GM23338 (cell line): Measurements from ENCODE around the gene NPHS1. TPM values are rescaled to one million over a fixed set of nuclear protein-coding genes. Genes with fewer than 3 reads are reported as not detected.

Source experiments
- ATAC-seq: fragments of 200-7000 bp; cut with Tn5 transposase; 3 replicates; pipeline ENCODE4 v1.9.1; 2020
- DNase-seq: peaks from one replicate; pipeline ENCODE4 v3.0.0-alpha.2; 2015; ENCODE audit warnings: low spot score
- H2AFZ ChIP-seq: fragments of 200-600 bp; sonication (generic); 2 replicates; pipeline ENCODE4 v1.8.0; 2016; ENCODE audit warnings: antibody characterized with exemption, mild to moderate bottlenecking, moderate library complexity
- H3F3A ChIP-seq: fragments of 200-600 bp; sonication (generic); replicated peaks from 2 replicates; pipeline ENCODE4 v1.8.0; 2017; ENCODE audit warnings: antibody characterized with exemption, mixed run types, low read depth
- H3K27ac ChIP-seq: fragments of 200-600 bp; sonication (generic); 2 replicates; pipeline ENCODE4 v1.6.1; 2016; ENCODE audit warnings: low read depth
- H3K27me3 ChIP-seq: fragments of 200-600 bp; sonication (generic); 2 replicates; pipeline ENCODE4 v1.8.0; 2016; ENCODE audit warnings: mild to moderate bottlenecking, mixed run types, moderate library complexity; ENCODE audit not compliant: insufficient read depth
- H3K36me3 ChIP-seq: fragments of 200-600 bp; sonication (generic); 2 replicates; pipeline ENCODE4 v1.8.0; 2016; ENCODE audit warnings: mild to moderate bottlenecking; ENCODE audit not compliant: insufficient read depth
- H3K4me1 ChIP-seq: fragments of 200-600 bp; sonication (generic); 2 replicates; pipeline ENCODE4 v1.8.0; 2016; ENCODE audit warnings: mild to moderate bottlenecking, moderate library complexity; ENCODE audit not compliant: insufficient read depth
- H3K4me2 ChIP-seq: fragments of 200-600 bp; sonication (generic); 2 replicates; pipeline ENCODE4 v1.7.1; 2017; ENCODE audit warnings: mixed run types
- H3K4me3 ChIP-seq: fragments of 200-600 bp; sonication (generic); 2 replicates; pipeline ENCODE4 v1.6.1; 2016; ENCODE audit warnings: mixed run types
- H3K79me2 ChIP-seq: fragments of 200-600 bp; sonication (generic); replicated peaks from 2 replicates; pipeline ENCODE4 v1.8.0; 2017; ENCODE audit warnings: mild to moderate bottlenecking; ENCODE audit not compliant: insufficient read depth
- H3K9me2 ChIP-seq: fragments of 200-600 bp; sonication (generic); 2 replicates; pipeline ENCODE4 v1.8.0; 2017; ENCODE audit not compliant: insufficient read depth
- H4K20me1 ChIP-seq: fragments of 200-600 bp; sonication (generic); replicated peaks from 2 replicates; pipeline ENCODE4 v1.8.0; 2017; ENCODE audit warnings: mild to moderate bottlenecking; ENCODE audit not compliant: insufficient read depth
- H3K27ac Mint-ChIP-seq: 2 replicates; pipeline ENCODE4 v1.8.0; 2020; ENCODE audit warnings: inconsistent platforms, mild to moderate bottlenecking, moderate library complexity, mixed read lengths
- H3K27me3 Mint-ChIP-seq: 3 replicates; pipeline ENCODE4 v1.8.0; 2022; ENCODE audit warnings: low read depth, mild to moderate bottlenecking, moderate library complexity, mixed read lengths, inconsistent platforms; ENCODE audit not compliant: insufficient read depth, poor library complexity
- H3K36me3 Mint-ChIP-seq: 3 replicates; pipeline ENCODE4 v1.8.0; 2021; ENCODE audit warnings: low read depth, mild to moderate bottlenecking, inconsistent platforms, moderate library complexity, mixed read lengths
- H3K4me1 Mint-ChIP-seq: 3 replicates; pipeline ENCODE4 v1.8.0; 2020; ENCODE audit warnings: mild to moderate bottlenecking, inconsistent platforms, mixed read lengths
- H3K4me3 Mint-ChIP-seq: 3 replicates; pipeline ENCODE4 v1.8.0; 2021; ENCODE audit warnings: moderate library complexity, mild to moderate bottlenecking, inconsistent platforms, mixed read lengths
- H3K9me3 Mint-ChIP-seq: 3 replicates; pipeline ENCODE4 v1.8.0; 2020; ENCODE audit warnings: moderate library complexity, mild to moderate bottlenecking, inconsistent platforms, mixed read lengths
- CREB1 ChIP-seq: fragments of 250-450 bp; sonication (Bioruptor Pico); IDR thresholded peaks from 2 replicates; pipeline ENCODE4 v1.5.0; 2020; ENCODE audit warnings: low read depth, mild to moderate bottlenecking, moderate library complexity
- EZH2 ChIP-seq: fragments of 200-600 bp; sonication (generic); IDR thresholded peaks from one replicate; pipeline ENCODE4 v1.8.0; 2017; ENCODE audit warnings: antibody characterized with exemption, mild to moderate bottlenecking, low read depth; ENCODE audit not compliant: unreplicated experiment
- EZH2phosphoT487 ChIP-seq: fragments of 200-600 bp; sonication (generic); IDR thresholded peaks from one replicate; pipeline ENCODE4 v1.8.1; 2018; ENCODE audit warnings: antibody characterized with exemption; ENCODE audit not compliant: unreplicated experiment
- NANOG ChIP-seq: IDR thresholded peaks from 2 replicates; pipeline ENCODE4 v1.6.1; 2016; ENCODE audit warnings: antibody characterized with exemption, borderline replicate concordance
- REST ChIP-seq: IDR thresholded peaks from one replicate; pipeline ENCODE4 v1.6.1; 2018; ENCODE audit warnings: antibody characterized with exemption; ENCODE audit not compliant: unreplicated experiment
- STAT1 ChIP-seq: IDR thresholded peaks from one replicate; pipeline ENCODE4 v1.6.1; 2016; ENCODE audit warnings: antibody characterized with exemption; ENCODE audit not compliant: unreplicated experiment
- ZNF331 ChIP-seq: fragments of 250-450 bp; sonication (Bioruptor Pico); IDR thresholded peaks from 2 replicates; pipeline ENCODE4 v1.5.0; 2020; ENCODE audit warnings: low read depth, mild to moderate bottlenecking, moderate library complexity
- polyA plus RNA-seq: library from polyadenylated mRNA; unstranded; fragments of >200 nt; fragmentation: Nextera tagmentation; extraction: Ambion mirVana; gene quantifications from 2 replicates; pipeline ENCODE4 v1.2.1, GENCODE V29; 2016
- total RNA-seq: library from RNA; depleted of rRNA; stranded (reverse); fragments of >200 nt; shearing (Covaris generic); gene quantifications from 2 replicates; pipeline ENCODE4 v1.2.3, GENCODE V29; 2014
- TF ChIP-seq, protein P1 (sequence below), 2 experiments: fragments of 200-600 bp in 1 of 2; sonication (generic) in 1 of 2; conservative IDR thresholded peaks; 2 replicates each; pipeline versions ENCODE4 v1.5.1 to v1.6.1; 2016 to 2017; ENCODE audit warnings: antibody characterized with exemption in 2 of 2, low read depth in 2 of 2, mild to moderate bottlenecking in 2 of 2, moderate library complexity in 1 of 2
- TF ChIP-seq, protein P2 (sequence below): IDR thresholded peaks from 2 replicates; pipeline ENCODE4 v1.6.1; 2016; ENCODE audit warnings: antibody characterized with exemption

NPHS1 gene
- total and polyA plus RNA-seq, 2 experiments from 2014 or later = 1.0 to 1.3 TPM

- Histone ChIP-seq H3K9me2 (no peaks in the 10 kb centered on the region), H3K27ac (no peak overlapping the region), H3K79me2 (no peaks in the 10 kb centered on the region), H3K4me2 (no peak overlapping the region), H3K4me3 (no peak overlapping the region), H3K27me3 (peaks cover 30% of the 10 kb centered on the region), H4K20me1 (no peaks in the 10 kb centered on the region), H2AFZ (no peak overlapping the region), H3K36me3 (no peaks in the 10 kb centered on the region), H3F3A (0 out of 2 replicates have a peak, but pooled peaks cover 8% of the 10 kb centered on the region), H3K4me1 (peaks cover 7% of the 10 kb centered on the region; the same call in 1 of the 2 replicates)
- Mint-ChIP-seq H3K9me3 (no peaks in the 10 kb centered on the region; the same call in 2 of the 3 replicates), H3K4me3 (no peak overlapping the region), H3K27me3 (peaks cover 29% of the 10 kb centered on the region), H3K27ac (no peak overlapping the region), H3K4me1 (peaks cover 12% of the 10 kb centered on the region), H3K36me3 (no peaks in the 10 kb centered on the region)
- ATAC-seq (no peak), DNase-seq (no peak)
- TF ChIP-seq CREB1 (CRISPR knock-in tag) (no peak), EZH2 (no peak), REST (no peak), EZH2phosphoT487 (no peak), ZNF331 (CRISPR knock-in tag) (no peak)
- TF ChIP-seq, protein P1, sequence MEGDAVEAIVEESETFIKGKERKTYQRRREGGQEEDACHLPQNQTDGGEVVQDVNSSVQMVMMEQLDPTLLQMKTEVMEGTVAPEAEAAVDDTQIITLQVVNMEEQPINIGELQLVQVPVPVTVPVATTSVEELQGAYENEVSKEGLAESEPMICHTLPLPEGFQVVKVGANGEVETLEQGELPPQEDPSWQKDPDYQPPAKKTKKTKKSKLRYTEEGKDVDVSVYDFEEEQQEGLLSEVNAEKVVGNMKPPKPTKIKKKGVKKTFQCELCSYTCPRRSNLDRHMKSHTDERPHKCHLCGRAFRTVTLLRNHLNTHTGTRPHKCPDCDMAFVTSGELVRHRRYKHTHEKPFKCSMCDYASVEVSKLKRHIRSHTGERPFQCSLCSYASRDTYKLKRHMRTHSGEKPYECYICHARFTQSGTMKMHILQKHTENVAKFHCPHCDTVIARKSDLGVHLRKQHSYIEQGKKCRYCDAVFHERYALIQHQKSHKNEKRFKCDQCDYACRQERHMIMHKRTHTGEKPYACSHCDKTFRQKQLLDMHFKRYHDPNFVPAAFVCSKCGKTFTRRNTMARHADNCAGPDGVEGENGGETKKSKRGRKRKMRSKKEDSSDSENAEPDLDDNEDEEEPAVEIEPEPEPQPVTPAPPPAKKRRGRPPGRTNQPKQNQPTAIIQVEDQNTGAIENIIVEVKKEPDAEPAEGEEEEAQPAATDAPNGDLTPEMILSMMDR (conservative IDR thresholded peaks at IDR 0.05; ENCODE audit: low read depth in 2 of 2) = no peak
Measured at GRCh38 chr19:35792888-35793287, 59.4 kb downstream of the NPHS1 start.

- Histone ChIP-seq H3K9me2 (no peaks in the 10 kb centered on the region), H3K36me3 (no peaks in the 10 kb centered on the region), H3K4me3 (no peak overlapping the region), H3K79me2 (no peaks in the 10 kb centered on the region), H2AFZ (no peak overlapping the region), H3K4me1 (peaks cover 6% of the 10 kb centered on the region; the same call in 1 of the 2 replicates), H3K27ac (no peak overlapping the region), H3K4me2 (no peak overlapping the region), H4K20me1 (no peaks in the 10 kb centered on the region), H3F3A (0 out of 2 replicates have a peak, but pooled peaks cover 8% of the 10 kb centered on the region), H3K27me3 (peaks cover 24% of the 10 kb centered on the region)
- no peak for DNase-seq
- no peak for ATAC-seq
- H3K36me3 Mint-ChIP-seq = no peaks in the 10 kb centered on the region
- H3K4me3 Mint-ChIP-seq = no peak overlapping the region
- H3K4me1 Mint-ChIP-seq = peaks cover 9% of the 10 kb centered on the region
- no peaks in the 10 kb centered on the region; the same call in 2 of the 3 replicates for H3K9me3 Mint-ChIP-seq
- H3K27me3 Mint-ChIP-seq = peaks cover 25% of the 10 kb centered on the region
- no peak overlapping the region for H3K27ac Mint-ChIP-seq
- no peak for TF ChIP-seq STAT1
- TF ChIP-seq, protein P1 (conservative IDR thresholded peaks at IDR 0.05; ENCODE audit: low read depth in 2 of 2) = no peak
- no peak for TF ChIP-seq REST
- no peak for TF ChIP-seq CREB1 (CRISPR knock-in tag)
- TF ChIP-seq, protein P2, sequence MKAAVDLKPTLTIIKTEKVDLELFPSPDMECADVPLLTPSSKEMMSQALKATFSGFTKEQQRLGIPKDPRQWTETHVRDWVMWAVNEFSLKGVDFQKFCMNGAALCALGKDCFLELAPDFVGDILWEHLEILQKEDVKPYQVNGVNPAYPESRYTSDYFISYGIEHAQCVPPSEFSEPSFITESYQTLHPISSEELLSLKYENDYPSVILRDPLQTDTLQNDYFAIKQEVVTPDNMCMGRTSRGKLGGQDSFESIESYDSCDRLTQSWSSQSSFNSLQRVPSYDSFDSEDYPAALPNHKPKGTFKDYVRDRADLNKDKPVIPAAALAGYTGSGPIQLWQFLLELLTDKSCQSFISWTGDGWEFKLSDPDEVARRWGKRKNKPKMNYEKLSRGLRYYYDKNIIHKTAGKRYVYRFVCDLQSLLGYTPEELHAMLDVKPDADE = no peak
- no peak for TF ChIP-seq NANOG
Measured at GRCh38 chr19:35792312-35792711, 60.0 kb downstream of the NPHS1 start.
